K562 (cell line): ENCODE data around the gene INSYN2B. TPM values are rescaled to one million over a fixed set of nuclear protein-coding genes. Genes with fewer than 3 reads are reported as not detected.

ENCODE experiments used
- CBX2 ChIP-seq: fragments of 200-600 bp; sonication (generic); IDR thresholded peaks from one replicate; pipeline ENCODE4 v1.6.1; 2012; ENCODE audit warnings: mild to moderate bottlenecking, low read length, inconsistent platforms; ENCODE audit not compliant: insufficient read depth, poor library complexity, severe bottlenecking
- ZNF274 ChIP-seq: IDR thresholded peaks from 2 replicates; pipeline ENCODE4 v1.6.1; 2011; ENCODE audit warnings: low read depth, mild to moderate bottlenecking, low read length, moderate library complexity, borderline replicate concordance
- polyA plus RNA-seq, 8 experiments: library from polyadenylated mRNA; depleted of rRNA in 4 of 8; stranded (reverse) in 5 of 8; unstranded in 3 of 8; fragments of >200 nt; fragmentation: Nextera tagmentation in 2 of 8; fragmentation: Illumina TruSeq in 1 of 8; extraction: Ambion mirVana in 2 of 8; extraction: Trizol in 1 of 8; gene quantifications; 2 replicates each; pipeline versions ENCODE4 v1.2.1 to v1.2.3, GENCODE V29; 2011 to 2014; ENCODE audit warnings: inconsistent platforms in 1 of 8, missing spikeins in 1 of 8
- total RNA-seq, 7 experiments: library from RNA; depleted of rRNA in 6 of 7; stranded (reverse); fragments of >200 nt in 6 of 7; fragmentation: Illumina TruSeq in 2 of 7; extraction: Trizol in 2 of 7; gene quantifications; 2 replicates each; pipeline versions ENCODE4 v1.2.1 to v1.2.3, GENCODE V29; 2011 to 2021; ENCODE audit warnings: low replicate concordance in 1 of 7
- TF ChIP-seq, protein P1 (sequence below): fragments of 150-350 bp; conservative IDR thresholded peaks from 2 replicates; pipeline ENCODE4 v1.6.1; 2014; ENCODE audit warnings: low read length
- TF ChIP-seq, protein P2 (sequence below): fragments of 450-650 bp; conservative IDR thresholded peaks from 2 replicates; pipeline ENCODE4 v1.6.1; 2016; ENCODE audit warnings: missing genetic modification characterization, low read depth, mild to moderate bottlenecking, control low read depth, missing compliant biosample characterization

INSYN2B gene
- total and polyA plus RNA-seq, 9 of the 15 experiments (the other 6 are each of a cell fraction or from before 2014, with no cell fraction given) = not detected

DNA sequence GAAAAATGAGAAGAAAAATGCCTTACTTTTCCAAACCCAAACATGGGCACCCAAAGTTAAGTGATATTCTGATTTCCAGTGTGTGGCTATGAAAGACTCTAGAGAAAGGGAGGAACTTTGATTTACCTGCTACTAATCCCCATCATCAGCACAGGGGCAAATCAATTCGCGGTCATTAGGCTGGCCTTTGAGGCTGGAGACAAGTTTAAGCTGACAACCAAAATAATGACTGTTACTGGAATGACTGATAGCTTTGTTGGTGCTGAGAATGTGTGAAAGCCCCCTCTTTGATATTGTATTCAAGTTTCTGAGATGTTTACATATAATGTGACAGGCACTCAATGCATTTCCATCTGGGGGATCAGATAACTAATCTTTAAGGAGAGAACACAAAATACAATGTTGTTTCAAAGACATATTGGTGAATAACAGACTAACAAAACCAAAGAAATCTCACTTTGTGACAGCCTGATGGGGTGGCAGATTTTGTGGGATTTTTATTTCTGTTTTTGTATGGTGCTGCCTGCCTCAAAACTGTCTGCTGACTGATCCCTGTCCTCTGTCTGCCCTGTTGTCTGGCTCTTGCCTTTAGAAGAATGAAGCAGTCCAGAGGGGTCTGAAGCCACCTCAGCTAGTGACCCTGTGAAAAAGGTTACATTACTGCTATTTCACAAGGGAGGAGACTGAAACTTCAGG is 12.6 kb upstream of the INSYN2B start (continued):
- TF ChIP-seq, protein P1, sequence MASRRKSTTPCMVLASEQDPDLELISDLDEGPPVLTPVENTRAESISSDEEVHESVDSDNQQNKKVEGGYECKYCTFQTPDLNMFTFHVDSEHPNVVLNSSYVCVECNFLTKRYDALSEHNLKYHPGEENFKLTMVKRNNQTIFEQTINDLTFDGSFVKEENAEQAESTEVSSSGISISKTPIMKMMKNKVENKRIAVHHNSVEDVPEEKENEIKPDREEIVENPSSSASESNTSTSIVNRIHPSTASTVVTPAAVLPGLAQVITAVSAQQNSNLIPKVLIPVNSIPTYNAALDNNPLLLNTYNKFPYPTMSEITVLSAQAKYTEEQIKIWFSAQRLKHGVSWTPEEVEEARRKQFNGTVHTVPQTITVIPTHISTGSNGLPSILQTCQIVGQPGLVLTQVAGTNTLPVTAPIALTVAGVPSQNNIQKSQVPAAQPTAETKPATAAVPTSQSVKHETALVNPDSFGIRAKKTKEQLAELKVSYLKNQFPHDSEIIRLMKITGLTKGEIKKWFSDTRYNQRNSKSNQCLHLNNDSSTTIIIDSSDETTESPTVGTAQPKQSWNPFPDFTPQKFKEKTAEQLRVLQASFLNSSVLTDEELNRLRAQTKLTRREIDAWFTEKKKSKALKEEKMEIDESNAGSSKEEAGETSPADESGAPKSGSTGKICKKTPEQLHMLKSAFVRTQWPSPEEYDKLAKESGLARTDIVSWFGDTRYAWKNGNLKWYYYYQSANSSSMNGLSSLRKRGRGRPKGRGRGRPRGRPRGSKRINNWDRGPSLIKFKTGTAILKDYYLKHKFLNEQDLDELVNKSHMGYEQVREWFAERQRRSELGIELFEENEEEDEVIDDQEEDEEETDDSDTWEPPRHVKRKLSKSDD = no peak
- TF ChIP-seq CBX2 = no peak
- TF ChIP-seq, protein P2, sequence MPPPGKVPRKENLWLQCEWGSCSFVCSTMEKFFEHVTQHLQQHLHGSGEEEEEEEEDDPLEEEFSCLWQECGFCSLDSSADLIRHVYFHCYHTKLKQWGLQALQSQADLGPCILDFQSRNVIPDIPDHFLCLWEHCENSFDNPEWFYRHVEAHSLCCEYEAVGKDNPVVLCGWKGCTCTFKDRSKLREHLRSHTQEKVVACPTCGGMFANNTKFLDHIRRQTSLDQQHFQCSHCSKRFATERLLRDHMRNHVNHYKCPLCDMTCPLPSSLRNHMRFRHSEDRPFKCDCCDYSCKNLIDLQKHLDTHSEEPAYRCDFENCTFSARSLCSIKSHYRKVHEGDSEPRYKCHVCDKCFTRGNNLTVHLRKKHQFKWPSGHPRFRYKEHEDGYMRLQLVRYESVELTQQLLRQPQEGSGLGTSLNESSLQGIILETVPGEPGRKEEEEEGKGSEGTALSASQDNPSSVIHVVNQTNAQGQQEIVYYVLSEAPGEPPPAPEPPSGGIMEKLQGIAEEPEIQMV (tag) = no peak
- no peak for TF ChIP-seq ZNF274
